Measurements from ENCODE around the gene ECM2.

Gene ECM2

GRCh38 chr9:92484563-92484962 lies 51.2 kb downstream of the ECM2 start:
- TF ChIP-seq CTCF (conservative IDR thresholded peaks at IDR 0.05), result no peak
- TF ChIP-seq ZFX (IDR thresholded peaks at IDR 0.05), result no peak
- no peak overlapping the region for H3K27ac ChIP-seq

- TF ChIP-seq CTCF (conservative IDR thresholded peaks at IDR 0.05) (no peak), ZFX (IDR thresholded peaks at IDR 0.05) (no peak)
- H3K27ac ChIP-seq, result no peak overlapping the region
Measured at GRCh38 chr9:92483627-92484545, 51.9 kb downstream of the ECM2 start.

- TF ChIP-seq CTCF (conservative IDR thresholded peaks at IDR 0.05) (no peak), ZFX (IDR thresholded peaks at IDR 0.05) (no peak)
- no peak overlapping the region for H3K27ac ChIP-seq
Measured at GRCh38 chr9:92482805-92483204, 53.0 kb downstream of the ECM2 start.

GRCh38 chr9:92482329-92482728 lies 53.5 kb downstream of the ECM2 start, which contains the start of gene ASPN:
ASPN (minus strand) TSS chr9:92482506.
- H3K27ac ChIP-seq, result no peak within 1 kb of the TSS
- TF ChIP-seq CTCF (conservative IDR thresholded peaks at IDR 0.05), result no peak
- no peak for TF ChIP-seq ZFX (IDR thresholded peaks at IDR 0.05)

GRCh38 chr9:92480986-92481633 lies 54.7 kb downstream of the ECM2 start:
- H3K27ac ChIP-seq, result no peak overlapping the region
- TF ChIP-seq CTCF (conservative IDR thresholded peaks at IDR 0.05), result no peak

GRCh38 chr9:92480291-92480771 lies 55.5 kb downstream of the ECM2 start:
- no peak overlapping the region for H3K27ac ChIP-seq
- TF ChIP-seq ZFX (IDR thresholded peaks at IDR 0.05) (no peak), CTCF (conservative IDR thresholded peaks at IDR 0.05) (no peak)

GRCh38 chr9:92479346-92479745 lies 56.4 kb downstream of the ECM2 start:
- TF ChIP-seq ZFX (IDR thresholded peaks at IDR 0.05), result no peak
- H3K27ac ChIP-seq, result no peak overlapping the region
